Activated T-helper 1 cell treated with anti-CD3 and anti-CD28 coated beads, Interleukin-12 subunit alpha, Interleukin-12 subunit beta, Interleukin-2, Interleukin-4 antibody, amounts not matched to agents 30 ng/mL and 10 ng/mL and 1 ng/mL, durations not matched to agents 14 hours and 24 hours and 36 hours (primary cell): ENCODE data around the gene DENR. TPM values are rescaled to one million over a fixed set of nuclear protein-coding genes. Genes with fewer than 3 reads are reported as not detected.

Source experiments
- DNase-seq: peaks from one replicate; pipeline ENCODE4 v3.0.0; 2021; ENCODE audit warnings: low spot score
- H3K27ac Mint-ChIP-seq: one replicate; pipeline ENCODE4 v1.8.0; 2021; ENCODE audit warnings: mild to moderate bottlenecking, mixed read lengths
- H3K27me3 Mint-ChIP-seq: one replicate; pipeline ENCODE4 v1.8.0; 2022; ENCODE audit warnings: mild to moderate bottlenecking, moderate library complexity, mixed read lengths; ENCODE audit not compliant: insufficient read depth
- H3K36me3 Mint-ChIP-seq: one replicate; pipeline ENCODE4 v1.8.0; 2021; ENCODE audit warnings: low read depth, mixed read lengths
- H3K4me1 Mint-ChIP-seq: one replicate; pipeline ENCODE4 v1.8.0; 2021; ENCODE audit warnings: low read depth, mixed read lengths
- H3K4me3 Mint-ChIP-seq: one replicate; pipeline ENCODE4 v1.8.0; 2021; ENCODE audit warnings: mild to moderate bottlenecking, moderate library complexity, mixed read lengths
- H3K9me3 Mint-ChIP-seq: one replicate; pipeline ENCODE4 v1.8.0; 2021; ENCODE audit warnings: mixed read lengths
- intact Hi-C: fragments of 100-400 bp; cut with micrococcal nuclease; formaldehyde crosslinking; loops from one replicate; pipeline ENCODE4 v1.15.1; 2024
- total RNA-seq: library from RNA; stranded (reverse); gene quantifications from 2 replicates; pipeline ENCODE4 v1.2.3, GENCODE V29; 2022

DENR gene
- total RNA-seq, 1 donor from 2014 or later = 88.7 TPM

DNA sequence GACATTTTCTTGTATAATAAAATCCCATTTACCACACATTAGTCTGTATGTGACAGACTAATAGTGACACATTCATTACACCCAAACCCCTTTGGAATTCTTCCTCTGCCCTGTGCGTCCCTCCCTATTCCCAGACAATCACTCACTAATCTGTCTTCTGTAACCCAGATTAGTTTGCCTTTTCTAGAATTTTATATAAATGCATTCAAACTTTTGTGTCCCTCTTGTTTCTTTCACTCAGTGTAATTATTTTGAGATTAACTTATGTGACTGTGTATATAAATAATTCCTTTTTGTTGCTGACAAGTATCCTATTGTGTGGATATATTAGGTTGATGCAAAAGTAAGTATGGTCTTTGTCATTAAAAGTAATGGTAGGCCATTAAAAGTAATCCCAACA, 55.0 kb downstream of the DENR start:
- Mint-ChIP-seq H3K27me3 (peaks cover 3% of the 10 kb centered on the region), H3K4me3 (no peak overlapping the region), H3K9me3 (no peaks in the 10 kb centered on the region), H3K27ac (no peak overlapping the region), H3K4me1 (no peaks in the 10 kb centered on the region), H3K36me3 (no peaks in the 10 kb centered on the region)
- intact Hi-C loops = no loop called here
- no peak for DNase-seq

DNA sequence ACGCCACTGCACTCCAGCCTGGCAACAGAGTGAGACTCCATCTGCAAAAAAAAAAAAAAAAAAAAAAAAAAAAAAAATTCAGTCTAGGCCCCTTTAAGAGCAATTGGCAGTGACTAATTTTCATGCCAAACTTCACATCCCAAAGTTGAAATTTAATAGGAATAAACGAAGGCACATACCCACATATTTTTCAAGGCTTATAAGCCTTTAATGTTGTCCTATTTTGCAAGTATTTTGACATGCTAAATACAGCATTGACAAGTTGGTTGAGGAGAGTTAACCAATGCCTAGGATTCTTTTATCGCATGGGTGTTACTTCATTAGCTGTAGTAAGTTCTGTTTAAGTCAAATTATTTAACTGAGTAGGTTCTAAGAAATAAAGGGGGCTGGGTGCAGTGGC, 59.2 kb downstream of the DENR start:
- intact Hi-C loops = no loop called here
- Mint-ChIP-seq H3K9me3 (no peaks in the 10 kb centered on the region), H3K4me1 (no peaks in the 10 kb centered on the region), H3K27ac (no peak overlapping the region), H3K4me3 (no peak overlapping the region), H3K27me3 (no peaks in the 10 kb centered on the region), H3K36me3 (no peaks in the 10 kb centered on the region)
- no peak for DNase-seq

DNA sequence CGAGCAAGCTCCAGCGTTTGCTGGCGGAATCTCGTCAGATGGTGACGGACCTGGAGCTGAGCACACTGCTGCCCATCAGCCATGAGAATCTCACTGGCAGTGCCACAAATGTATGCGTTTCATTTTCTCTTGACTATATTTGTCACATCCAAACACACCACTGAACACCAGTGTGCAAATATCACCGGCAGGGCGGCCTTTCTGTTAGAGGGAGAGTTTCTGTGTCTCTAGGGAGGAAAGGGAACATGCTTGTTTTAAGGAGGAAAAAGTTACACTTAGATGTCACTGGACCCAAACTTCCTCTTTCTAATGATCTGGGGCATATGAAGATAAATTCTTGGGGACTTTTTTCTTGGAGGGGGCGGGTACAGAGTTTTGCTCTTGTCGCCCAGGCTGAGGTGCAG, 60.7 kb downstream of the DENR start:
- Mint-ChIP-seq H3K27ac (no peak overlapping the region), H3K4me3 (no peak overlapping the region), H3K4me1 (no peaks in the 10 kb centered on the region), H3K9me3 (no peaks in the 10 kb centered on the region), H3K36me3 (no peaks in the 10 kb centered on the region), H3K27me3 (no peaks in the 10 kb centered on the region)
- intact Hi-C loops = no loop called here
- DNase-seq = no peak

DNA sequence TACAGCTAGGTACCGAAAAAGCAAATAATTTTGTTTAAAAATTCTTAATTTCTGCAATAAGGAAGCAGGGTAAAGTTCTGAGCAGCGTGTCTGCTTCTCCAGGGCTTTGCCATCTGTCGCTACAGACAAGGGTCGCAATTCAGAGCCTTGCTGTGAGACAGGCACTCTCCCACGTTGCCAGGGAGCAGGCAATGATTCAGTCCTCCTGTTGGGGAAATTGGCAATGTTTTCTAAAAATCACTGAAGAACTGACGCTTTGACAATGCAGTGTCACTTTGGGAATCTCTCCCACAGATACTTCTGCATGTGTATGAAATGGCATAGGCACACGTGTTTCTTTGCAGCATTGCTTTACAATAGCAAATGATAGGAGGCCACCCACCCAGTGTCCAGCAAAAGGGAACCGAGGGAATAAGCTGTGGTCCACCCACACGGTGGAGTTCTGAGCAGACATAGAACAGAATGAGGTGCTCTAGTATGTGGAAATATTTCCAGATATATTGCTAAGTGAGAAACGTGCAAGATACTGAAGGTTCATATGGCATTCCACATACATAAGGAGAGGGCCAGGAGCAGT, 66.7 kb downstream of the DENR start:
- Mint-ChIP-seq H3K27ac (no peak overlapping the region), H3K27me3 (no peaks in the 10 kb centered on the region), H3K9me3 (no peaks in the 10 kb centered on the region), H3K36me3 (no peaks in the 10 kb centered on the region), H3K4me3 (no peak overlapping the region), H3K4me1 (no peaks in the 10 kb centered on the region)
- intact Hi-C loops = no loop called here
- no peak for DNase-seq

DNA sequence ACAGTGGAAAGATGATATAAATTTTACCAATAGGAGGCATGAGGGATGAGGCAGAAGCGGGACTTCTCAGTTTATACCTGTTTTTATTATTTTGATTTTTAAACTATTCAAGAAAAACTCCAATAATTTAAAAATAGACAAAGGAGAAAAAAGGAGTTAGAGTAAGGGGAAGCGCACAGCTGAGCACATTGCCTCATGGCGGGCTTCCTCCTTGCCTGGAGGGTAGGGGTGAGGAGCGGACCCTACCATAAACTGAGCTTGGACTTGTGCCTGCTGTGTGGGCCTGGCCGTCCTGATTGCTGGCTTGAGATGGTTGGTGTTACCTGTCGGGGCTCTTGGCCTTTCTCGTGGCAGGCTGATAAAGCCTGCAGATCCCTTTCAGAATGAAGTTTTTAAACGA, 67.5 kb downstream of the DENR start:
- Mint-ChIP-seq H3K36me3 (no peaks in the 10 kb centered on the region), H3K4me1 (no peaks in the 10 kb centered on the region), H3K27me3 (no peaks in the 10 kb centered on the region), H3K9me3 (no peaks in the 10 kb centered on the region), H3K4me3 (no peak overlapping the region), H3K27ac (no peak overlapping the region)
- DNase-seq = no peak
- intact Hi-C loops = no loop called here

Other genes with a start within 250 kb of the DENR start
- gene RSRC2, start 225.9 kb upstream of the DENR start, total RNA-seq = 101 and 103 TPM in 2 replicates
- gene KNTC1, start 225.6 kb upstream of the DENR start, total RNA-seq = 122 and 126 TPM in 2 replicates
- gene HCAR2, start 49.5 kb upstream of the DENR start, total RNA-seq = 0.52 and 0.61 TPM in 2 replicates
- gene HCAR3, start 36.0 kb upstream of the DENR start, total RNA-seq = 0.62 and 0.66 TPM in 2 replicates
- gene HCAR1, start 22.0 kb upstream of the DENR start, total RNA-seq = 7.6 and 8.6 TPM in 2 replicates
- gene CCDC62, start 21.7 kb downstream of the DENR start, total RNA-seq = 0.93 and 1.3 TPM in 2 replicates
- gene HIP1R, start 82.6 kb downstream of the DENR start, total RNA-seq = 26.6 and 29.5 TPM in 2 replicates
- gene VPS37B, start 143.3 kb downstream of the DENR start, total RNA-seq = 12.7 and 14.3 TPM in 2 replicates
- gene ABCB9, start 213.6 kb downstream of the DENR start, total RNA-seq = 3.8 and 4.4 TPM in 2 replicates
- gene OGFOD2, start 222.4 kb downstream of the DENR start, total RNA-seq = 18.0 and 22.1 TPM in 2 replicates
- gene ARL6IP4, start 227.9 kb downstream of the DENR start, total RNA-seq = 154 and 155 TPM in 2 replicates